Smooth muscle cell (in vitro differentiated cells): ENCODE measurements around the gene ESR2. TPM values are rescaled to one million over a fixed set of nuclear protein-coding genes. Genes with fewer than 3 reads are reported as not detected.

ENCODE experiments used
- DNase-seq: peaks from one replicate; lab custom pipeline; 2025; ENCODE audit not compliant: unreplicated experiment; lab: John Stamatoyannopoulos, UW
- H2AFZ ChIP-seq: fragments of 200-600 bp; sonication (generic); 2 replicates; pipeline ENCODE4 v1.6.0; 2016; ENCODE audit warnings: antibody characterized with exemption, low read depth, mild to moderate bottlenecking
- H3F3A ChIP-seq: fragments of 200-600 bp; sonication (generic); 2 replicates; pipeline ENCODE4 v1.6.0; 2017; ENCODE audit warnings: antibody characterized with exemption, low read depth
- H3K27ac ChIP-seq: fragments of 200-600 bp; sonication (generic); 2 replicates; pipeline ENCODE4 v1.5.1; 2016; ENCODE audit warnings: low read depth, mild to moderate bottlenecking
- H3K27me3 ChIP-seq: fragments of 200-600 bp; sonication (generic); 2 replicates; pipeline ENCODE4 v1.6.1; 2016; ENCODE audit warnings: low read depth, mild to moderate bottlenecking
- H3K36me3 ChIP-seq: fragments of 200-600 bp; sonication (generic); 2 replicates; pipeline ENCODE4 v1.5.1; 2016; ENCODE audit warnings: low read depth
- H3K4me1 ChIP-seq: fragments of 200-600 bp; sonication (generic); 2 replicates; pipeline ENCODE4 v1.5.1; 2016; ENCODE audit warnings: low read depth
- H3K4me2 ChIP-seq: fragments of 200-600 bp; sonication (generic); 2 replicates; pipeline ENCODE4 v1.6.0; 2016; ENCODE audit warnings: mild to moderate bottlenecking
- H3K4me3 ChIP-seq: fragments of 200-600 bp; sonication (generic); 2 replicates; pipeline ENCODE4 v1.5.1; 2016; ENCODE audit warnings: mild to moderate bottlenecking
- H3K79me2 ChIP-seq: fragments of 200-600 bp; sonication (generic); 2 replicates; pipeline ENCODE4 v1.6.0; 2016; ENCODE audit warnings: low read depth, mild to moderate bottlenecking
- H3K9ac ChIP-seq: fragments of 200-600 bp; sonication (generic); 2 replicates; pipeline ENCODE4 v1.6.0; 2016; ENCODE audit warnings: low read depth
- H3K9me3 ChIP-seq: fragments of 200-600 bp; sonication (generic); replicated peaks from 2 replicates; pipeline ENCODE4 v1.5.1; 2016; ENCODE audit warnings: low read depth
- H4K20me1 ChIP-seq: fragments of 200-600 bp; sonication (generic); 2 replicates; pipeline ENCODE4 v1.6.0; 2016; ENCODE audit warnings: low read depth
- WGBS: methylation state at CpG from one replicate; pipeline ENCODE4 v1.1.7; 2016; ENCODE audit warnings: low lambda C conversion rate; 5-methylcytosine and 5-hydroxymethylcytosine counted together
- polyA plus RNA-seq: library from polyadenylated mRNA; unstranded; fragments of >200 nt; fragmentation: Nextera tagmentation; extraction: Ambion mirVana; gene quantifications from 2 replicates; pipeline ENCODE4 v1.2.1, GENCODE V29; 2016
- total RNA-seq: library from RNA; depleted of rRNA; stranded (reverse); fragments of >200 nt; gene quantifications from 2 replicates; pipeline ENCODE4 v1.2.3, GENCODE V29; 2014
- TF ChIP-seq, protein P1 (sequence below): fragments of 200-600 bp; sonication (generic); IDR thresholded peaks from 2 replicates; pipeline ENCODE4 v1.5.1; 2017; ENCODE audit warnings: borderline replicate concordance, mild to moderate bottlenecking, antibody characterized with exemption; ENCODE audit not compliant: insufficient read depth, poor library complexity, severe bottlenecking

ESR2 gene
- 0.13 TPM in 1 of 2 replicates, not detected in the other for total RNA-seq
- polyA plus RNA-seq = 0.12 TPM in 1 of 2 replicates, not detected in the other

- Histone ChIP-seq H3K27ac (no peak within 1 kb of the TSS), H3F3A (no peaks in the 10 kb centered on the region), H3K4me3 (peak within 1 kb of the TSS; percentile 46), H3K9ac (no peak within 1 kb of the TSS), H3K4me1 (peaks cover 14% of the 10 kb centered on the region), H3K27me3 (peaks cover 65% of the 10 kb centered on the region), H4K20me1 (no peaks in the 10 kb centered on the region), H2AFZ (peak within 1 kb of the TSS; percentile 74), H3K9me3 (no peaks in the 10 kb centered on the region), H3K79me2 (no peaks in the 10 kb centered on the region), H3K36me3 (no peaks in the 10 kb centered on the region), H3K4me2 (peak within 1 kb of the TSS; percentile 88)
- no peak for DNase-seq
- TF ChIP-seq, protein P1, sequence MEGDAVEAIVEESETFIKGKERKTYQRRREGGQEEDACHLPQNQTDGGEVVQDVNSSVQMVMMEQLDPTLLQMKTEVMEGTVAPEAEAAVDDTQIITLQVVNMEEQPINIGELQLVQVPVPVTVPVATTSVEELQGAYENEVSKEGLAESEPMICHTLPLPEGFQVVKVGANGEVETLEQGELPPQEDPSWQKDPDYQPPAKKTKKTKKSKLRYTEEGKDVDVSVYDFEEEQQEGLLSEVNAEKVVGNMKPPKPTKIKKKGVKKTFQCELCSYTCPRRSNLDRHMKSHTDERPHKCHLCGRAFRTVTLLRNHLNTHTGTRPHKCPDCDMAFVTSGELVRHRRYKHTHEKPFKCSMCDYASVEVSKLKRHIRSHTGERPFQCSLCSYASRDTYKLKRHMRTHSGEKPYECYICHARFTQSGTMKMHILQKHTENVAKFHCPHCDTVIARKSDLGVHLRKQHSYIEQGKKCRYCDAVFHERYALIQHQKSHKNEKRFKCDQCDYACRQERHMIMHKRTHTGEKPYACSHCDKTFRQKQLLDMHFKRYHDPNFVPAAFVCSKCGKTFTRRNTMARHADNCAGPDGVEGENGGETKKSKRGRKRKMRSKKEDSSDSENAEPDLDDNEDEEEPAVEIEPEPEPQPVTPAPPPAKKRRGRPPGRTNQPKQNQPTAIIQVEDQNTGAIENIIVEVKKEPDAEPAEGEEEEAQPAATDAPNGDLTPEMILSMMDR = peak; percentile 31
- 2% methylated on average over 47 of the region's 49 CpGs for WGBS
These were observed at the start of gene ESR2 for GRCh38 chr14:64293976-64294671. Gene ESR2, minus strand, starts transcription at chr14:64294371. Its CDS starts 11,386 bp downstream, at chr14:64282985.

GRCh38 chr14:64340560-64341196, 46.5 kb upstream of the ESR2 start:
- Histone ChIP-seq H3F3A (no peaks in the 10 kb centered on the region), H2AFZ (peak overlapping the region; percentile 22), H4K20me1 (no peaks in the 10 kb centered on the region), H3K79me2 (no peaks in the 10 kb centered on the region), H3K4me2 (no peak overlapping the region), H3K4me1 (peaks cover 12% of the 10 kb centered on the region), H3K9me3 (no peaks in the 10 kb centered on the region), H3K36me3 (no peaks in the 10 kb centered on the region), H3K27ac (no peak overlapping the region), H3K27me3 (no peaks in the 10 kb centered on the region), H3K9ac (no peak overlapping the region), H3K4me3 (no peak overlapping the region)
- 70% methylated on average over 8 of the region's 8 CpGs for WGBS
- TF ChIP-seq, protein P1 = no peak
- no peak for DNase-seq

DNA sequence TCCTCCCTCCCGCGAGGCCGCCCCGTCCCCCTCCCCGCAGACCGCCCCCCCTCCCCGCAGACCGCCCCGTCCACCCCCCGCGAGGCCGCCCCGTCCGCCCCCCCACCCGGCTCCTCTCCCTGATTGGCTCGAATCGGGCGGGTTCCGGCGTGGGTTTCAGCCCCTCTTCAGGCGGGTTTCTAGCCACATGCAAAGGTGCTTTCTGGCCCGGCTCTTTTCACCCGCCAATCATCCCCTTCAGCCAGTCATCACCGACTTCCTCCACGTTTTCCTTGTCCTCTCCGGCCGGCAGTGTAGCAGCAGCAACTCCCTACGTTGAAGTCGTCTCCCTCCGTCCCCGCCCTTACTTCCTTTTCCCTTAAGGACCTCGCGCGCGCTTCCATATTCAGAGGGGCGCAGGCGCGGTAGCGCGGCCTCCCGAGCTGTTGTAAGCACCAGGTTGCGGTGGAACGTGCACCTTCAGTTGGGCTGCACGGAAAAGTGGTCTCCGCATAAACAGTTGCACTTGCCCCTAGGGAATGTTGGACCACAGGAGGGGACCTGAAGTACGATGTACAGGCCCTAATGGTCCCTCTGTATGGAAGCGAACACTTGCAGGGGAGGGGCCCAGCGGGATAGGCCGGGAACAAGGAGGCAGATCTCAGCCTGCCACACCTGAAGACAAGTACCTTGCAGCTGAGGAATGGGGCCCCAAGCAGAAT, 44.6 kb upstream of the ESR2 start:
- Histone ChIP-seq H3K4me1 (peaks cover 12% of the 10 kb centered on the region), H3F3A (no peaks in the 10 kb centered on the region), H2AFZ (peak overlapping the region; percentile 76), H3K4me3 (peak overlapping the region; percentile 73), H3K9ac (no peak overlapping the region), H3K4me2 (peak overlapping the region; percentile 92), H4K20me1 (no peaks in the 10 kb centered on the region), H3K79me2 (no peaks in the 10 kb centered on the region), H3K27me3 (no peaks in the 10 kb centered on the region), H3K36me3 (no peaks in the 10 kb centered on the region), H3K27ac (no peak overlapping the region), H3K9me3 (no peaks in the 10 kb centered on the region)
- DNase-seq = peak; percentile 70
- WGBS = 2% methylated on average over 32 of the region's 49 CpGs
- TF ChIP-seq, protein P1 = no peak
